ENCODE data around the gene HBS1L.

GRCh38 chr6:135030532-135031178, 24.0 kb downstream of the HBS1L start:
- no peak for TF ChIP-seq CTCF (IDR thresholded peaks at IDR 0.05; ENCODE audit: borderline replicate concordance, extremely low read depth, low read length, poor library complexity, severe bottlenecking)
- TF ChIP-seq EZH2 (IDR thresholded peaks at IDR 0.05; ENCODE audit: borderline replicate concordance, low read depth, low read length, severe bottlenecking), result no peak

All from DND-41 (cell line).